GM19035 (cell line): Measurements from ENCODE around the gene ANKRD60.

Source experiments
- ATAC-seq: cut with Tn5 transposase; IDR thresholded peaks from one replicate; pipeline ENCODE4 v1.9.1; 2021; ENCODE audit not compliant: unreplicated experiment

The ANKRD60 gene

DNA sequence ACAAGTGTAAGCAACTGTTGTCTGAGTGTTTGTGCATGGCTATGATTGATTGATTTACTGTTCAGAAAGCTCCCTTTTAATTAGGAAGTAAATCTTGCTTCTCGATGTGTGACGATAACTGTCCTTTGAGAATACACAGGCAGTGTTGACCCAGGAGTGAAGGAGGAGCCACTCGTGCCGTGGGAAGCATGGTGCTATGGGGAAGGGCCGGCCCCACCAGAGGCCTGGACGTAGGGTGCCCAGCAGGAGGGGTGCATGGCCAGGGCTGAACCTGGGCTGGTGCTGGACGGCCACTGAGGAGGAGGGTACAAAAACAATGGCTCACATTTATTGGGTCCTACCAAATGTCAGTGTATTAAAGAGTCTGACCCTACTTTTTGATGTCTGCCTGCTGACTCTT, 60.7 kb downstream of the ANKRD60 start:
- ATAC-seq: no peak
